Ectodermal cell (in vitro differentiated cells): Measurements from ENCODE around the gene TFDP1.
A peak's percentile ranks its signal among the peaks of the same experiment; 100 is the strongest.
"Not testable (repeated sequence)": the region's sequence is repeated elsewhere in the genome, so short reads cannot be mapped to it uniquely, and the experiment has no call there.

Source experiments
- H3K27ac ChIP-seq: 2 replicates; pipeline ENCODE4 v1.7.0; 2013; ENCODE audit warnings: mild to moderate bottlenecking, low read depth, low read length; ENCODE audit not compliant: insufficient read depth, poor library complexity, severe bottlenecking
- H3K27me3 ChIP-seq: 2 replicates; pipeline ENCODE4 v1.7.0; 2013; ENCODE audit warnings: mild to moderate bottlenecking, low read length; ENCODE audit not compliant: insufficient read depth, control insufficient read depth, poor library complexity, severe bottlenecking
- H3K36me3 ChIP-seq: one replicate; pipeline ENCODE4 v1.7.0; 2013; ENCODE audit warnings: low read length; ENCODE audit not compliant: control insufficient read depth, insufficient read depth
- H3K4me1 ChIP-seq: one replicate; pipeline ENCODE4 v1.7.0; 2013; ENCODE audit warnings: low read length; ENCODE audit not compliant: control insufficient read depth, insufficient read depth
- H3K4me3 ChIP-seq: 2 replicates; pipeline ENCODE4 v1.7.0; 2013; ENCODE audit warnings: low read depth, low read length, control low read depth; ENCODE audit not compliant: insufficient read depth
- H3K9me3 ChIP-seq: 2 replicates; pipeline ENCODE4 v1.7.0; 2013; ENCODE audit warnings: mild to moderate bottlenecking, low read length, moderate library complexity; ENCODE audit not compliant: control insufficient read depth
- WGBS, 2 experiments: methylation state at CpG; one replicate each; pipeline ENCODE4 v1.1.7; 2013; ENCODE audit warnings: missing lambda C conversion rate in 2 of 2; 5-methylcytosine and 5-hydroxymethylcytosine counted together

TFDP1 gene

DNA sequence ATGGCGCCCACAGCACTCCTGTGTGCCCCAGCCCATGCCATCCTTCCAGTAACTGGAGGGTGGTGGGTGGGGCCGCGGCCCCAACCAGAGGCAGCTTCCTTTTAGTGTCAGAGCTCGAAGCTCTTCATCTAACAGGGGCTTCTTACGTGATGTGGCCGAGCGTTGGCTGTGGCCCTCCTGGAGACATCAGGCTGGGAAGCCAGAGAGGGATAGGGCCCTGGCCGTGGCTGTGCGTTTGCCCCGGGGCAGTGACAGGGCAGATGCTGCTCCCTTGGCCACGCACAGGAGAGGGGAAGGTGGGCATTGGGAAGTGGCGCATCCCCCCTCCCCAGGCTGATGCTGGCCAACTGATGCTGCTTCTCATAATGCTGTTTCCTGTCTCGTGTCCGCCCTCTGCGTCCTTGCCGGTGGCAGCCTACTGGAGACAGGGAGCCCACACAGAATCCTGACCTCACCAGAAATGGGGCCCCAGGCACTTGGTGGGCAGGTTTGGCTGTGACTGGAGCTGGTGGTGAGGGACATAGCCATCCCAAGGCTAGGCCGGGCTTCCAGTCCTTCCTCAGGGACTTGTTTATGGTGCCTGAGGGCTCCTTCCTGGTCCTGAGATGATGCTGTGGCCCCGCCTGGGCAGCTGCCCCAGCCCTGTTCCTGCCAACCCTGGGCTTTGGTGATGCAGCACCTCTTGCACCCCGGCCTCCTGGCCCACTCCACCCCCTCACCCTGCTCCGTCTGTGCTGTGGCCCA, 39.1 kb downstream of the TFDP1 start:
- H3K27ac ChIP-seq = no peak overlapping the region
- no peaks in the 10 kb centered on the region for H3K9me3 ChIP-seq
- no peaks in the 10 kb centered on the region for H3K27me3 ChIP-seq
- WGBS, 2 experiments = 92 to 93% methylated on average over 20 of the region's 20 CpGs
- no peaks in the 10 kb centered on the region for H3K4me1 ChIP-seq
- H3K4me3 ChIP-seq = no peak overlapping the region
- peaks cover 16% of the 10 kb centered on the region for H3K36me3 ChIP-seq

DNA sequence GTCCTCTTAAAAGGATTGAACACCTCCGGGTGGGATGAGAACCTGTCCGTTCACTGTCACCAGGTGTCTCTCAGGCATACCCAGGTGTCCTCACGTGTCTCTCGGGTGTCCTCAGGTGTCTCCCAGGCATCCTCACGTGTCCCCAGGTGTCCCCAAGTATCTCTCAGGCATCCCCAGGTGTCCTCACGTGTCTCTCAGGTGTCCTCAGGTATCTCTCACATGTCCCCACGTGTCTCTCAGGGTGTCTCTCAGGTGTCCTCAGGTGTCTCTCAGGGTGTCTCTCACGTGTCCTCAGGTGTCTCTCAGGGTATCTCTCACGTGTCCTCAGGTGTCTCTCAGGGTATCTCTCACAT, 39.7 kb downstream of the TFDP1 start:
- WGBS, 2 experiments = 95% methylated on average over 9 of the region's 9 CpGs
- Histone ChIP-seq H3K9me3 (no peaks in the 10 kb centered on the region), H3K36me3 (peaks cover 16% of the 10 kb centered on the region), H3K27me3 (no peaks in the 10 kb centered on the region), H3K27ac (no peak overlapping the region), H3K4me1 (no peaks in the 10 kb centered on the region), H3K4me3 (no peak overlapping the region)

DNA sequence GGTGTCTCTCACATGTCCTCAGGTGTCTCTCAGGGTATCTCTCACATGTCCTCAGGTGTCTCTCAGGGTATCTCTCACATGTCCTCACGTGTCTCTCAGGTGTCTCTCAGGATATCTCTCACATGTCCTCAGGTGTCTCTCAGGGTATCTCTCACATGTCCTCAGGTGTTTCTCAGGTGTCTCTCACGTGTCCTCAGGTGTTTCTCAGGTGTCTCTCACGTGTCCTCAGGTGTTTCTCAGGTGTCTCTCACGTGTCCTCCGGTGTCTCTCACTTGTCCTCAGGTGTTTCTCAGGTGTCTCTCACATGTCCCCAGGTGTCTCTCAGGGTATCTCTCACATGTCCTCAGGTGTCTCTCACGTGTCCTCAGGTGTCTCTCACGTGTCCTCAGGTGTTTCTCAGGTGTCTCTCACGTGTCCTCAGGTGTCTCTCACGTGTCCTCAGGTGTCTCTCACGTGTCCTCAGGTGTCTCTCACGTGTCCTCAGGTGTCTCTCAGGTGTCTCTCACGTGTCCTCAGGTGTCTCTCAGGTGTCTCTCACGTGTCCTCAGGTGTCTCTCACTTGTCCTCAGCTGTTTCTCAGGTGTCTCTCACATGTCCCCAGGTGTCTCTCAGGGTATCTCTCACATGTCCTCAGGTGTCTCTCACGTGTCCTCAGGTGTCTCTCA, 40.2 kb downstream of the TFDP1 start:
- H3K9me3 ChIP-seq, H3K27me3 ChIP-seq, H3K4me3 ChIP-seq, H3K27ac ChIP-seq, H3K4me1 ChIP-seq: not testable (repeated sequence)
- WGBS, 2 experiments = 93 to 94% methylated on average over 14 of the region's 14 CpGs
- peaks cover 16% of the 10 kb centered on the region for H3K36me3 ChIP-seq

DNA sequence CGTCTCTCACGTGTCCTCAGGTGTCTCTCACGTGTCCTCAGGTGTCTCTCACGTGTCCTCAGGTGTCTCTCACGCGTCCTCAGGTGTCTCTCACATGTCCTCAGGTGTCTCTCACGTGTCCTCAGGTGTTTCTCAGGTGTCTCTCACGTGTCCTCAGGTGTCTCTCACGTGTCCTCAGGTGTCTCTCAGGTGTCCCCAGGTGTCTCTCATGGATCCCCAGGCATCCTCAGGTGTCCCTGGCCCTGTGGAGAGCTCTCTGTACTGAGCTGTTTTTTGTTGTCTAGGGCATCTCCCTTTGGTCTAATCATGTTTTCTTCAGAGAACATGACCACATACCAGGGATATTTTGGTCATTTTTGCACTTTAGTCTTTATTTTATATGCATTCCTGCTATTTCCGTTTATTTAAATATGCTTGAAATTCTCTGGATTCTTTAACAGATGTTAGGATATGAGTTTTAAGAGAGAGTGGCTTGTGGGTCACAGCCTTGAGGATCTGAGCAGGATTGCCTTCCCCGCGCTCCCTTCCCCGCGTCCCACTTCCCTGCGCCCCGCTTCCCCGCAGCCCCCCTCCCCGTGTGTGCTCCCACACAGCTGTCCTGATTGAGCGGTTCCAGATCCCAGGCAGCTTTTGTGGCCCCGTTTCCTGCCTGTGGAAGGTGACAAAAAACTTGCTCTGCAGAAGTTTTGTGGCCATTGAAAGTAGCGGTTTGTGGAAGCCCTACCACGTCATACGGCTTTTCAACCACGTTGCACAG, 41.6 kb downstream of the TFDP1 start:
- WGBS, 2 experiments = 95 to 96% methylated on average over 24 of the region's 24 CpGs
- Histone ChIP-seq H3K36me3 (peaks cover 16% of the 10 kb centered on the region), H3K27ac (no peak overlapping the region)

DNA sequence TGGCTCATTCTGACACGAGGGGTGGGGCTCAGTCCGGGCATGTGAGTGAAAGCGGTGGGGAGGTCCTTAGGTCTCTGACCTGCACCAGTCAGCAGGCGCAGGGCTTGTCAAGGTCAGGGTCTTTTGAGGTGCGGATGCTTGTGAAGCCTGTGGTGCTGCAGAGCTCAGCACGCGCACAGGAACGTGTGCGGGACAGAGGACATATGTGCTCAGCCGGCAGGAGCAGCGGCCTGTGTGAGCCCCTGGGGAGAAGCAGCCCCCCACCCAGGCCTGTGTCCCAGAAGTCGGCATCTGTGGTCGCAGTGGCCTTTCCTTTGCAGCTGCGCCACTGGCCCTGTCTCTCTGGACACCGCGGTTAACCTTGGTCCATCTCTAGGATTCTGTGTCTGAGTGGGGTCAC, 42.6 kb downstream of the TFDP1 start:
- H3K9me3 ChIP-seq = no peaks in the 10 kb centered on the region
- no peaks in the 10 kb centered on the region for H3K27me3 ChIP-seq
- H3K27ac ChIP-seq = no peak overlapping the region
- 95 to 96% methylated on average over 16 of the region's 16 CpGs for WGBS, 2 experiments
- no peaks in the 10 kb centered on the region for H3K4me1 ChIP-seq
- peaks cover 22% of the 10 kb centered on the region for H3K36me3 ChIP-seq
- no peak overlapping the region for H3K4me3 ChIP-seq

More for the DNA sequence above, 41.6 kb downstream of the TFDP1 start:
- no peaks in the 10 kb centered on the region for H3K4me1 ChIP-seq
- H3K27me3 ChIP-seq = no peaks in the 10 kb centered on the region
- H3K4me3 ChIP-seq = no peak overlapping the region
- H3K9me3 ChIP-seq = no peaks in the 10 kb centered on the region

DNA sequence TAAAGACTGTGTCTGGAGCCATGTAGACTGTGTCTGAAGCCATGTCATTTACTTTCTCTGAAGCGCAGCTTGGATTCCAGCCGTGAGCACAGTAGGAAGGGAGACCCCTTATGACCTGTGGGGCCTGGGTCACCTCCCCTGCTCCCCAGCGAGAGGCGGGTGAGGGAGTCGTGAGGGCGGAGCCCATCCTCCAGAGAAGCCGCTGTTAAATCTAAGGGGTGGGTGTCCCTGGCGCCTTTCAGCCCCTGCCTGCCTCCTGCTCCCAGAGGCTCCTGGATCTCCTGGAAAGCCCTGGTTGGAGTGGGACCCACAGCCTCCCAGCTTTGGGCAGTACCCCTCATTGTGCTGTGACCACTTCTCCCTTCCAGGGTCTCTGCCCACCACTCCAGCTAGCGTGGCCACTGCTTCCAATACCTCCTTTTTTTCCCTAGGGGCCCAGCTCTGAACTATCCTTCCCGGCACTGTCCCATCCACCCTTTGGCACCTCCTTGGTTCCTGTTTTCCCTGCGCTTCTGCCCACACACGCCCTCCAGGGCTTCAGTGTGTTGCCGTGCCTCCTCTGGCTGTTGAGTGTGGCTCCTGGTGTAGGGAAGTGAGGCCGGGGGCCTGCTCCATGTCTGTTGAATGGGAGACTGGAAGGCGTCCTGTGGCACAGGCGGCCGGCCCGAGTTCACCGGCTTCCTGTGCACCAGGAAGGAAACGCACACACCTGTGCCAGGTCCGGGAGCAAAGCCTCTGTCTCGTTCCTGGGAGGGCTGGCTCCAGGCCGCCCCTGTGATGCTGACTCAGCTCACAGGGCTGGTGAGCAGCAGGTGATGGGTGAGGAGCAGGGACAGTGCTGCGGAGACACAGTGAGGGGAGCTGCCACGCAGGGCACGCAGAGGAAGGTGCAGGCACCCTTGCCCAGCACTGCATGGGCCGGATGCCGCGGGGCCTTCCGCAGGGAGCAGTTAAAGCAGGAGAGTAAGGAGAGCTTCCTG, 44.0 kb downstream of the TFDP1 start:
- Histone ChIP-seq H3K27ac (peak overlapping the region; percentile 2), H3K4me1 (no peaks in the 10 kb centered on the region), H3K4me3 (no peak overlapping the region), H3K27me3 (no peaks in the 10 kb centered on the region), H3K36me3 (peaks cover 19% of the 10 kb centered on the region), H3K9me3 (no peaks in the 10 kb centered on the region)
- 94 to 96% methylated on average over 30 of the region's 30 CpGs for WGBS, 2 experiments

DNA sequence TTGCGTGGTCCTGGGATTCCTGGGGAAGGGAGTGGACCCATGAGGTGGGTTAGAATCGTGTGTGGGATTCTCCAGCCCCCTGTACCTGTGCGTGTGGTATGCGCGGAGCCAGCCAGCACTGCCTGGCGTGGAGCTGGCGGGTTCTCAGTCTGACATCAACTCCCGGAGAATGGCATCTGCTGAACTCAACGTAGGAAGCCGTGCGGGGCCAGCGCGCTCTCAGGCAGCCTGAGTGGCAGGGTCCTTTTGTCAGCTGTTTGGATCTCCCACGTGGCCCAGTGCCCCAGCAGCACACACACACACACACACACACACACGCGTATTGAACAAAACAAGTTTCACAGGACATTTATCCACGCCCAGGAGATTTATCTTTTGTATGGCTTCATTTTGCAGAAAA, 45.3 kb downstream of the TFDP1 start:
- Histone ChIP-seq H3K27ac (no peak overlapping the region), H3K4me1 (no peaks in the 10 kb centered on the region), H3K4me3 (no peak overlapping the region), H3K9me3 (no peaks in the 10 kb centered on the region), H3K36me3 (peaks cover 20% of the 10 kb centered on the region), H3K27me3 (no peaks in the 10 kb centered on the region)
- 89 to 94% methylated on average over 17 of the region's 17 CpGs for WGBS, 2 experiments

DNA sequence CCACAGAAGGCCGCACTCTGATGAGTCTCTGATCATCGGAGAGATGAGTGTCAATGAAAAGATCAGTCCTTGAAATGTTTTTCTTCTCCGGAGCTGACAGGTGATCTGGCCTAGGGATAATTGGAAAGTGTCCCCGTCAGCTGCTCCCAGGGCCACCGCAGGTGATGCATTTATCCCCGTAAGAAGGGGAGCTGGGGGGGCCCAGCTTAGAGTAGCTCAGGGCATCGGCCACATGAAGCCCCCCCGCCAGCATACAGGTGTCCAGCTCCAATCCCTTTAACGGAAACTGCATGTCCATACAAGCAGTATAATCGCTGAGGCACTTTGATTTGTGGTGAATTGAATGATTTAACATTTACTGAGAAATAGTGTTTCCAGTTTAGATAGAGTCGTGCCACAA, 45.7 kb downstream of the TFDP1 start:
- WGBS, 2 experiments = 95% methylated on average over 11 of the region's 11 CpGs
- Histone ChIP-seq H3K36me3 (peaks cover 25% of the 10 kb centered on the region), H3K4me3 (no peak overlapping the region), H3K4me1 (no peaks in the 10 kb centered on the region), H3K9me3 (no peaks in the 10 kb centered on the region), H3K27ac (no peak overlapping the region), H3K27me3 (no peaks in the 10 kb centered on the region)

DNA sequence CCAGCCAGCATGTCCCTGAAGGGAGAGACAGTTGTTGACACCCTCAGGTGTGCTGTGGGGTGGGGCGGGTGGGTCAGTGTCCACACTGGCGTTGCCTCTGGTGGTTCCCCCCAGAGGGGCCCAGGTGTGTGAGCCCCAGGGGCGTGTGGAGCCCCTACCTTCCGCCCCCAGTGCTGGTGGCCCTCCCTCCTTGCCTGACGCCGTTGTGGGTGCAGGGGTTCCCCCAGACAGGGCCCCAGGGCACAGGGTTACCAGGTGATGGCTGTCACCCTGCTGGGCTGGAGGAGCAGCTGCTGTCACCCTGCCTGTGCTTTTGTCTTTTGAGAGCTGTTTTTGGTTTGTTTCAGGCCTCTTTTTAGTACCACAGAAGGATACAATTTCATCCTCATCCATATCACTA, 46.3 kb downstream of the TFDP1 start:
- Histone ChIP-seq H3K9me3 (no peaks in the 10 kb centered on the region), H3K4me3 (no peak overlapping the region), H3K4me1 (no peaks in the 10 kb centered on the region), H3K36me3 (peaks cover 27% of the 10 kb centered on the region), H3K27ac (no peak overlapping the region), H3K27me3 (no peaks in the 10 kb centered on the region)
- WGBS, 2 experiments = 94 to 98% methylated on average over 6 of the region's 6 CpGs
